ENCODE data around the gene TRIM59. TPM values are rescaled to one million over a fixed set of nuclear protein-coding genes. Genes with fewer than 3 reads are reported as not detected.

Gene TRIM59
- total RNA-seq, 1 donor from 2014 or later, result 1.4 TPM

Small RNA genes lying within 50 kb of the gene (microRNA-seq; reads per million reads assigned to microRNA genes)
- gene MIR15B (1,767 reads per million, percentile 87 among the genes with 10 or more reads in this experiment), gene MIR16-2 (250 reads per million, percentile 69 among the genes with 10 or more reads in this experiment)

Other genes starting within 250 kb of the TRIM59 start
- gene C3orf80, start 224.4 kb downstream of the TRIM59 start, total RNA-seq, result 0.49 TPM
- gene IFT80, start 50.6 kb downstream of the TRIM59 start, total RNA-seq, result 26.8 TPM
- gene SMC4, start 50.1 kb downstream of the TRIM59 start, total RNA-seq, result 21.4 TPM
- 62.0 TPM for gene KPNA4, start 115.8 kb upstream of the TRIM59 start, total RNA-seq
- gene ARL14, start 227.4 kb upstream of the TRIM59 start, total RNA-seq, result not detected